HG03103 (cell line): ENCODE measurements around the gene LRRC9.
A peak's percentile ranks its signal among the peaks of the same experiment; 100 is the strongest.
"Not testable (repeated sequence)": the region's sequence is repeated elsewhere in the genome, so short reads cannot be mapped to it uniquely, and the experiment has no call there.

Source experiments
- ATAC-seq: cut with Tn5 transposase; IDR thresholded peaks from one replicate; pipeline ENCODE4 v1.9.1; 2021; ENCODE audit warnings: low read depth; ENCODE audit not compliant: unreplicated experiment

The LRRC9 gene

DNA sequence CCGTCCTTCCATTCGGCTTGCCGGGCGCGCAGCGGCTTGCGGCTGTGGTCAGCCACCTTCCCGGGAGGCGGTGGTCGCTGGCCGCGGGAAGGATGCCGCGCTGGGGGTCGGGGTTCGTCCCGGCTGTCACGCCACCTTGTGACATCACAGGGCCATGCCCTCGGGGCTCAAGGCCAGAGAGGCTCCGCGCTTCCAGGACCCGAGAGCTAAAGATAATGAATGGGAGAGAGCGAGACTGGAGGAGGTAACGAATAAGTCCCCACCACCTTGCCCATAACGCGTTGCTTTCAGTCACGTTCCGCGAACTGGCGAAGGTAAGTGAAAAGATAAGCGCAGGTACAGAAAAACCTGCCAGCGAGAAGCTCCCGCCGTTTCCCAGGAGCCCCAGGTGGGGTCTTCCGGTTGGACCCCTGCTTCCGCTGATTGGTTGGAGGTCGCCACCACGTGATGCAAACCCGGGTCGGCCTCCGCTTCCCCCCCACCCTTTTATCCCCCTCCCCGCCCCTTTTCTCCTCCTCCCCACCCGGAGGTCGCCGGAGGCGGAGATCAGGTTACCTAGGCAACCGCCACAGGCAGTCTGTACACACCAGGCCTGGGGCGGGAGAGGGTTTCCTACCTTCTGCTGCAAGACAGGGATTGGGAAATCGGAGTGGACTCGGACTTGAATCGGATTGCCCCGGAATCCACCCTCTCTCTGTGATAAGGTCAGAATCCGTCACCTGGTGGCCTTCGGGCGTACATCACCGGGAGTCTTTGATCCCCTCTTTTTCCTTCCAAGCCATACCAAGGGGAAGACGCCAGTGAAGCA, at the start of gene LRRC9:
LRRC9 (plus strand) TSS at position 575 of the 808 bp plus-strand sequence.
- no peak for ATAC-seq

- peak; percentile 67 for ATAC-seq
Measured at GRCh38 chr14:59870277-59871165, 49.4 kb upstream of the LRRC9 start, which contains the start of gene RTN1. Gene RTN1, minus strand, starts transcription at chr14:59870776. Its CDS starts 146 bp downstream, at chr14:59870630.

DNA sequence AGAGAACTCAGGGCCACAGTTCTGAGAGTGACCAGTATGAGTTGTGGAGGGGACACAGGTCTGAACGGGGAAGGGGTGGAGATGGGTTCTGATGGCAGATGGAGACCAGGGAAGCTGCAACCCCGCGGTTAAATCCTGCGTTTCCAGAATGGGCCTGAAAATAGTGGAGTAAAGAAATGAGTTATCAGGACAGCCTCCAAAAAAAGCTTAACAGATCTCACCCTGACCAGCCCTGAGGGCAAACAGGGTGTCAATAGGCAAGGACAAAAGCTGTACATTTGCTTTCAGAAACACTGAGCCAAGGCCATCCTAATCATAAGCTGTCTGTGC, 48.8 kb upstream of the LRRC9 start:
- ATAC-seq = no peak

DNA sequence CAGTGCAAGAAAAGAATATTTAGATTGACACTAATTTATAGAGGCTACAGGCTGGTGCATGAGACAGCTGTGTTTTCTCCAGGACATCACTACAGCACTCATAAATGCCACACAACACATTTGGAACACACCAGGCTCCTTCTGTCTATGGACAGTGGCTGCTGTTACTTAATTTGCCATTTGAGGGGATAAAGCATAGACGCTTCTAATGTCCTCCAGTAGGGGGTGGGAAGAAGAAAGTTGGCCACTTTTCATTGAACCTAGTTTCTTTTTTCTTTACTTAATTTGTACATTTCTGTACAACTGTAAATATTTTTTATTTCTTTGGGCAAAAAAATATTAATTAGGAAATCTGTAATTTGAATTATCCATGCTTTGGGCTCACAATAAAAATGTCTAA, 37.0 kb upstream of the LRRC9 start:
- no peak for ATAC-seq

DNA sequence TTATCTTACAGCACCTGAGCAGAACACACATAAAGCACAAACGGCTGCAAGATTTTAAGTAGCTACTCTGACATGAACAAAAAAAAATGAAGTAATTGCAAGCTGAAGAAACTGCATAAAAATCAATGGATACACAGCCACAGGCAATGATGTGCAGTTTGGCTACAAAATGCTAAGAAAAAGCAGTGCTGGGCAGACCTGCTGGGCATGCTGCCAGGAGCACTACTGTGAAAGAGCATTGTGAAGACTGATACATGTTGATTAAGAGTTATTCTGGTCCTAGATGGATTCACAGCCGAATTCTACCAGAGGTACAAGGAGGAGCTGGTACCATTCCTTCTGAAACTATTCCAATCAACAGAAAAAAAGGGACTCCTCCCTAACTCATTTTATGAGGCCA, 29.3 kb upstream of the LRRC9 start:
- ATAC-seq = no peak

GRCh38 chr14:59895721-59896120, 24.2 kb upstream of the LRRC9 start:
- ATAC-seq = no peak

DNA sequence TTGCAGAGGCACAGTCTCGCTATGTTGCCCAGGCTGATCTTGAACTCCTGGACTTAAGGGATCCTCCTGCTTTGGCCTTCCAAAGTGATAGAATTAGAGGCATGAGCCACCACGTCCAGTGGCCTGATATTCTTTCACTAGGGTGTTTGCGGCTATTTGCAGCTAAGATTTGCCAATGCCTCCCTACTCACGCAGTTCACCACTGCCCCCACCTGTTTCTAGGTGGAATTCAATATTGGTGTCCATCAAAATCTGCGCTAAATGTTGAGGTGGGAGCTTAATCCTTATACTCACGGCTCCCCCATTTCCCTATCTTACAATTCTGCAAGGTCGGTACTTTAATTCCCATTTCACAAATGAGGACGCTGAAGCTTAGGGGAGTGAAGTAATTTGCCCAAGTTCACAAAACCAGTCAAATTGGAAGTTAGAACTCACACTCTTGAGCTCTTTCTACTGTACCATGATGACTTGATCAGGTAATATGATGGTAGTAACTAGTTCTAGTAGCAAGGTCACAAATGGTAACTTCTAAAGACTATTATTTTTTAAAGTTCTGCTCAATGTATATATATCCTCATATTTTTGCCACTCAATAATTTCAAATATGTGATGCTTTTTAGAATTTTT, 22.1 kb upstream of the LRRC9 start:
- ATAC-seq = peak; percentile 59

DNA sequence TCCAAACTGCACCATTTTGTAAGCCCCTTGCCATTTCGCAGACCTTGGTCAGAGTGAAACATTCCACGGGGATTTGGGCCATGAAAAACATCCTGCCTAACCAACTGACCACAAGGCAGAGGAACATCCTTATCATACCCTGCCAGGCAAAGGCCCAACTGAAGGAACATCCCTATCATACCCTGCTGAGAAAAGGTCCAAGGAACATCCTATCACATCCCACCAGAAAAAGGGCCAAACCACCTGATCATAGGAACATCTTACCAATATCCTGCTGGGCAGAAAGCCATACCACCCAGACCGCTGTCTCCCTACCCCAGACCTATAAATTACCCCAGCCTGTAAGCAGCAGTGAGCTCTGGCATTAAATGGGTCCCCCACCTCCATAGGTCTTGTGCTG, 19.4 kb upstream of the LRRC9 start:
- ATAC-seq = no peak

- ATAC-seq = no peak
Measured at GRCh38 chr14:59904184-59904583, 15.8 kb upstream of the LRRC9 start.

- ATAC-seq = no peak
Measured at GRCh38 chr14:59905188-59905587, 14.8 kb upstream of the LRRC9 start.

GRCh38 chr14:59912443-59912842, 7.5 kb upstream of the LRRC9 start:
- no peak for ATAC-seq

DNA sequence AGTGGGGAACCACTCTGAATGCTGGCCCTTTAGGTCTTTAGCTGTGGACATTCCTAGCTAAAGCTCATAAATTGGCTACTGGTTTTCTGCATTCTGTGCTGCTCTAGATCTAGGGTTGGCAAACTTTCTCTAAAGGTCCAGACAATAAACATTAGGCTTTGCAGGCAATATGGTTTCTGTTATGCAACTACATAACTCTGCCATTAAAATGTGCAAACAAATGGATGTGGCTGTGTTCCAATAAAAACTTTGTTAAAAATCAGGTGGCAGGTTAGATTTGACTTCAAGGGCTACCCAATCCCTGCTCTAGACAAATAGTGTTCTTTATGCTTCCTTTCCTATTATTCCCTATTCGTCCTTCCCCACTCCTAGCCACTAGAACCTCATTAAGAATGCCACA, 6.8 kb upstream of the LRRC9 start:
- ATAC-seq = no peak

- ATAC-seq = peak; percentile 47
Measured at GRCh38 chr14:59918824-59919569, 947 bp upstream of the LRRC9 start.

- no peak for ATAC-seq
Measured at GRCh38 chr14:59920378-59920683, 387 bp downstream of the LRRC9 start.

GRCh38 chr14:59925797-59926196, 5.9 kb downstream of the LRRC9 start:
- ATAC-seq = no peak

- ATAC-seq = no peak
Measured at GRCh38 chr14:59926534-59926933, 6.6 kb downstream of the LRRC9 start.

DNA sequence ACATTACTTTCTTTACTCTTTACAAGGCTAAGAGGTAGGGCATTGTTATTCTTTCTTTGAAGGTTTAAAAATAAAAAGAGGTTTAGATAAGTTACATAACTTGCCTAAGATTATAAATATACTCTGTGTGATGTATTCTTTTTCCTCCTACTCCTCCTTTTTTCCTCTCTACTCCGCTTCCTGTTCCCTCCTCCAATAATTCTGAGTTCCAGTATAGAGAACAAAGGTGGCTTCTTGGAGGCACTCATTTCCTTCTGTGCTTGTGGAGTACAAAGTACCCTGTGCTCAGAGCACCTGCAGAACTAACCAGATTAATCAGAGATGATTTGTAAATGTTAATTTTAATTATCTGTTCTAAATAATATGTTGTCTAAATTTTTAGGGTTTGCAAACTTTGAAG, 11.3 kb downstream of the LRRC9 start:
- no peak for ATAC-seq

GRCh38 chr14:59936145-59936544, 16.2 kb downstream of the LRRC9 start:
- ATAC-seq = no peak

GRCh38 chr14:59939828-59940227, 19.9 kb downstream of the LRRC9 start:
- ATAC-seq = peak; percentile 89

- ATAC-seq = not testable (repeated sequence)
Measured at GRCh38 chr14:59942296-59942862, 22.4 kb downstream of the LRRC9 start.
